GM21515 (cell line): ENCODE measurements around the gene DENND6B.
"Not testable (repeated sequence)": the region's sequence is repeated elsewhere in the genome, so short reads cannot be mapped to it uniquely, and the experiment has no call there.

Experiments
- ATAC-seq: cut with Tn5 transposase; IDR thresholded peaks from one replicate; pipeline ENCODE4 v1.9.1; 2021; ENCODE audit not compliant: unreplicated experiment

Gene DENND6B

GRCh38 chr22:50274771-50275170, 52.0 kb downstream of the DENND6B start:
- no peak for ATAC-seq

- ATAC-seq, result no peak
These were observed 52.5 kb downstream of the DENND6B start for GRCh38 chr22:50274311-50274710.

- ATAC-seq, result not testable (repeated sequence)
These were observed 53.0 kb downstream of the DENND6B start for GRCh38 chr22:50273781-50274180.

- ATAC-seq, result not testable (repeated sequence)
These were observed 53.5 kb downstream of the DENND6B start for GRCh38 chr22:50273352-50273751.

- no peak for ATAC-seq
These were observed 54.6 kb downstream of the DENND6B start for GRCh38 chr22:50272044-50272802.

- no peak for ATAC-seq
These were observed 55.3 kb downstream of the DENND6B start for GRCh38 chr22:50271519-50271970.

- ATAC-seq, result no peak
These were observed 56.0 kb downstream of the DENND6B start for GRCh38 chr22:50270666-50271394.

- no peak for ATAC-seq
These were observed 56.7 kb downstream of the DENND6B start, which contains the start of gene MAPK11 for GRCh38 chr22:50269970-50270665. Gene MAPK11, minus strand, starts transcription at chr22:50270380. Its CDS starts 88 bp downstream, at chr22:50270292.

GRCh38 chr22:50269573-50269969, 57.2 kb downstream of the DENND6B start:
- no peak for ATAC-seq

GRCh38 chr22:50268655-50269113, 58.1 kb downstream of the DENND6B start:
- no peak for ATAC-seq

GRCh38 chr22:50267591-50268390, 59.0 kb downstream of the DENND6B start:
- no peak for ATAC-seq

GRCh38 chr22:50266994-50267393, 59.8 kb downstream of the DENND6B start:
- ATAC-seq, result no peak

GRCh38 chr22:50264946-50265669, 61.7 kb downstream of the DENND6B start:
- ATAC-seq, result no peak

- no peak for ATAC-seq
These were observed 62.6 kb downstream of the DENND6B start for GRCh38 chr22:50264104-50264745.

GRCh38 chr22:50262973-50263617, 63.7 kb downstream of the DENND6B start:
- ATAC-seq, result no peak

GRCh38 chr22:50262460-50262911, 64.3 kb downstream of the DENND6B start:
- ATAC-seq, result no peak

GRCh38 chr22:50261615-50262459, 65.0 kb downstream of the DENND6B start, which contains the start of gene MAPK12:
Gene MAPK12, minus strand, starts transcription at chr22:50261683. Its CDS starts 174 bp downstream, at chr22:50261509.
- no peak for ATAC-seq
